ENCODE data around the gene GNAQ.
A peak's percentile ranks its signal among the peaks of the same experiment; 100 is the strongest.

GNAQ gene

GRCh38 chr9:77953590-77953989 lies 78.0 kb downstream of the GNAQ start:
- in situ Hi-C loops (cut with MboI; ENCODE audit: low pct_unique_long_range_greater_than_20kb, low sequenced_read_pairs) = no loop called here
- DNase-seq = no peak

DNA sequence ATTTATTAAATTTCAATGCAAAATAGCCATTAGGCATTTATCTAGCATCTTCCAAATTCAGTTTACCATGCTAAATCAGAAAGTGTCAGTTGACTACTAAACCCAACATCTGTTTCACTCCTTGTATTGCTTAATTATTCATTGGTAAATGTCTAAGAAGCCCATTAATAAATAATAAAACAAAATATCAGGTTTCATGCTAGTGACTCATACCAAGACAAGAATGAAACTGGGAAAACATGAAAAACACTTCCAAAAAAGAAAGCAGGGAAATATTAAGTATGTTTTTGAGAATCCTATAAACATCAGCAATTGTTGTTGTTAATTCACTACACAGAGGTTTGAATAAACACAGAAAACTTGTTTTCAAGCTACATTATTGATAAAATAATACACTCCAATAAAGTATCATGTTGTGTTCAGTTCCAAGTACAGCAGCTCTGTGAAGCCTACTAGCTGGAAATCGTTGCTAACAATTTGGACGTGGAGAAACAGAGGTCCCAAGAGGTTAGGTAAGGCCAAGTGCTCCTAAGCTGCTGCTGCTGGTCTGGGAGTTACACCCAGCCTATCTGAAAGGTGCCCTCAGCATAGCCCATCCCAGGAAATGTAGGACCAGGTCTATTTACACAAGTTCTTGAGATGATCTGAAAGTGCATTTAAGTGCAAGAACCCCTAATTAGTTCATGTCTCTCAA lies 78.8 kb downstream of the GNAQ start:
- DNase-seq = no peak
- in situ Hi-C loops (cut with MboI; ENCODE audit: low pct_unique_long_range_greater_than_20kb, low sequenced_read_pairs) = no loop called here

- in situ Hi-C loops (cut with MboI; ENCODE audit: low pct_unique_long_range_greater_than_20kb, low sequenced_read_pairs) = no loop called here
These were observed 80.2 kb downstream of the GNAQ start for GRCh38 chr9:77951369-77951768.

GRCh38 chr9:77949751-77950436 lies 81.7 kb downstream of the GNAQ start:
- in situ Hi-C loops (cut with MboI; ENCODE audit: low pct_unique_long_range_greater_than_20kb, low sequenced_read_pairs) = no loop called here

More at GRCh38 chr9:77951369-77951768, 80.2 kb downstream of the GNAQ start:
- no peak for DNase-seq

DNA sequence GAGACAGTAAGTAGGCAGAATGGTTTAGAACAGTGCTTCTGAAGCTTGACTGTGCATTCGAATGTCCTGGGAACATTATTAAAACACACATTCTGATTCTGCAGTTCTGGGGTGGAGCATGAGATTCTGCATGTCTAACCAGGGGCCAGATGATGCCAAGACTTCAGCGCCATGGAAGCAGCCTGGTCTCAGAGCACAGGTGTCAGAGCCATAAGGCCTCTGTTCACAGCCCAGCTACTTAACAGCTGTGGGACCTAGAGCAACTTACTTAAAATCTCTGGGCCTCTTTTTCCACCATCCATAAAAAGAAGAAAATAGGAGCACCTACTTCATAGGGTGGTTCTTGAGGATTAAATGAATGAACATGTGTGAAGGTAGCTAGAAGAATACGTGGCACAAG lies 84.0 kb downstream of the GNAQ start:
- in situ Hi-C loops (cut with MboI; ENCODE audit: low pct_unique_long_range_greater_than_20kb, low sequenced_read_pairs) = no loop called here
- DNase-seq = no peak

More at GRCh38 chr9:77949751-77950436, 81.7 kb downstream of the GNAQ start:
- DNase-seq = no peak

DNA sequence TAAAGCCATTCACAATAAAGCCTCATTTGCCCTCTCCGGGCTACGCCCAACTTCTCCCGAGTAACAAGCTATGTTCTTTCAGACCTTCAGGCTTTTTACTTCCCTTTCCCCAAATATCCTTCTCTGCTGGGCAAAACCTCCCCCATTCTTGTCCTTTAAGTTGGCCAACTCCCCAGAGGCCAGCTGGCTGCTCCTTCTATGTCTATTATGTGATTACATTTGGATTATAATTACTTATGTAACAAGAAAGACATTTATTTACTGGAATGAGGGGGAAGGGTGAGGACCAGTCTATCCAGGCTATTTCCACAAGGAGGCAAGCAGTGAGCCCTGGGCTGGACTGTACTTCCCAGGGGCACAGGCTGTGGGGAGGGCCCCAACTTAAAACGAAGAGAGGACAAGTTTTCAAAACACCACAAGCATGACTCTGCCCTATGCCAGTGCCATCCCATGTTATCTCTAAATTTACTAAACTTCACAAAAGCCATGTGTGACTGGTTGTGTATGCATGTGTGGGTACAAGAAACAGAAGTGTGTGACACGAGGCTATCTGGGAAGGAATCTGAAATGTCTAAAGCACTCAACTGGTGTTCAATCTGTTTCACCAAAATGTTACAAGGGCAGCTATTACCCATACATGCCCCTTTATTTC lies 84.5 kb downstream of the GNAQ start:
- in situ Hi-C loops (cut with MboI; ENCODE audit: low pct_unique_long_range_greater_than_20kb, low sequenced_read_pairs) = no loop called here

DNA sequence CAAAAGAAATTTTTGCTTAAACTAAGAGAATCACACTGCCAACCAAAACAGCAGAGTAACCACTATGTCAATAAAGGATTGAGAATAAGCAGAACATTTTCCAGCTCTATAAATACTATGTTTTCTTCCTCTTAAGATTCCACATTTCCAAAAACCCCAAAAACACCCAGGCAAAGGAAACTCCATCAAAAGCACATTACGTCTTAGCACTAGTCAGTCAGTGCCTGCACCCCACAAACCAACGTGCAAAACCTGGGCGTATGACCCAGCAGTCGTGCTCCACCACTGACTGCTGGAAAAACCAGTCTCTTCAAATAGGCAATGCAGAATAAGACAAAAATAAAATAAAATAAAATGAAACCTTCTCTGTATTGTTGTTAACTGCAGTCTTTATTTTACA lies 85.3 kb downstream of the GNAQ start:
- DNase-seq = no peak
- in situ Hi-C loops (cut with MboI; ENCODE audit: low pct_unique_long_range_greater_than_20kb, low sequenced_read_pairs) = no loop called here

More for the DNA sequence above, 84.5 kb downstream of the GNAQ start:
- DNase-seq = peak; percentile 49

DNA sequence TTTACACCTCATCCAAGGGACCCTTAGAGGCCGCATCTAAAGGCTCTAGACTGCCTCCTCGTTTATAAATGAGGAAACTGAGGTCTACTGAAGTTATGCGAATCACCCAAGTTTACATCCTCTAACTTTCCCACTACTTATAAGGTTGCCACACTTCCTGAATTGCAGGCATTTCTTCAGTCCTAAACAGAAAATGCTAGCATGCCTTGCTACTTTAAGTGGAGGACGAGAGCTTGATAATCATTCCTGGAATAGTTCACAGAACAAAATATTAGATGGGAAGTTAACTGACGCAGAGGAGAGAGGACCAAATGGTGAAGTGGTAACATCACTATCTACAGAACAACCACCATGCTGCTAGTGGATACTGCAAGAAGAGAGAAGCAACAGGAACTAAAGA lies 85.8 kb downstream of the GNAQ start:
- in situ Hi-C loops (cut with MboI; ENCODE audit: low pct_unique_long_range_greater_than_20kb, low sequenced_read_pairs) = no loop called here
- DNase-seq = peak; percentile 71

GRCh38 chr9:77944556-77945243 lies 86.9 kb downstream of the GNAQ start:
- in situ Hi-C loops (cut with MboI; ENCODE audit: low pct_unique_long_range_greater_than_20kb, low sequenced_read_pairs) = no loop called here
- peak; percentile 85 for DNase-seq

DNA sequence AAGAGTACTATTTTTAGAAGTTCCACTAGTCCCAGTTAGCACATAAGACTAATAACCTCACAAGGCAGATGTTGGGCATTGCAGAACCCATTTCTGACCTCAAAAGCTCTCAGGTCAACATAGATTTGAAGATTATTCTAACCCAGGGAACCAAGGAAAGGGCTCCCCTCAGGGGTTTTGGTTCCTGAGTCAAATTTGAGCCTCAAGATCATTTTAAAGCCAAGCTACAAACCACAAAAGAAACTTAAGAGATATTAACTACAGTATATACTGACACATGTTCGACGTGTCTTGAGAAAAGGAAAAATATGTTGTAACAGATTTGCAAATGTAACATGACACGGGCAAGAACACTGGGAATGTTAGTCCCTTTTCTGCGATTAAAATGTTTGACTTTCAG lies 88.6 kb downstream of the GNAQ start:
- DNase-seq = peak; percentile 58
- in situ Hi-C loops (cut with MboI; ENCODE audit: low pct_unique_long_range_greater_than_20kb, low sequenced_read_pairs) = no loop called here

DNA sequence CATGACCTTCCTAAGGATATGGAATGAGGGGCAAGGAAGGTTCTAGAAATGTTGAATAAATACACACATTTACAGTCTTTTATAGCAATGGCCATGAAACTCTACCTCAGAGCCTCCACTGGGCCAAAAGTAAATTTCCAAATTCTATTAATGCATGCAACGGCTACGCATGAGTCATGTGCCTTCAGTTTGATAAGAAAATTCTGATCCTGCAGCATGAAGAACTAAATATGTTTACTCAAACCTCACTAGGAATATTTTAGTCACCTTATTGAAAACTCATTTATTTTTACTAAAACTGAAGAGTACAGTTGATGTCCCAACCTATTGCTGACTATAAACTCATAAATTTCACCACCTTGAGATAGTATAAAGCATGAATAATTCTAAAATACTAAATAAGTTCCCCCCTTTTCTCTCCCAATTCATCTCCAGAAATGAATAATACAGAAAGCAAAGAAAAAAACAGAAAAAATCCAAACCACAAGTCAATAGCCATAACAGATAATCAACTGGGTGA lies 92.4 kb downstream of the GNAQ start:
- DNase-seq = no peak

DNA sequence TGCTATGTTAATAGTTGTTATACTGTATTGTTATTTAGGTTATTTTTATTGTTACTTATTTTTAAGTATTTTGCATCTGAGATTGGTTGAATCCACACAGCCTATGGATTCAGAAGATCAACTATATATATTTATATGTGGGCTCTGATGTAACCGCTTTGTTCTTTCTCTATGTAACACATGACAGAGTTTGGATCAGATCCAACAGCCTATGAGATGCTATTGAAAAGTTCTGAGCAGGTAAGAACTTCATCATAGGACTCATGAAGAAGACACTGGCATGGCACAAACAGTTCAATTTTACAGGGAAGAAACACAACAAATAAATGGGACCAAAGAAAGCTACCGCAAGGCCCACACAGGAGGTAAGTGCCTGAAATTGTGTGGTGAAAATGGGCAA lies 93.4 kb downstream of the GNAQ start:
- in situ Hi-C loops (cut with MboI; ENCODE audit: low pct_unique_long_range_greater_than_20kb, low sequenced_read_pairs) = no loop called here
- no peak for DNase-seq

More for the DNA sequence above, 92.4 kb downstream of the GNAQ start:
- in situ Hi-C loops (cut with MboI; ENCODE audit: low pct_unique_long_range_greater_than_20kb, low sequenced_read_pairs) = no loop called here

DNA sequence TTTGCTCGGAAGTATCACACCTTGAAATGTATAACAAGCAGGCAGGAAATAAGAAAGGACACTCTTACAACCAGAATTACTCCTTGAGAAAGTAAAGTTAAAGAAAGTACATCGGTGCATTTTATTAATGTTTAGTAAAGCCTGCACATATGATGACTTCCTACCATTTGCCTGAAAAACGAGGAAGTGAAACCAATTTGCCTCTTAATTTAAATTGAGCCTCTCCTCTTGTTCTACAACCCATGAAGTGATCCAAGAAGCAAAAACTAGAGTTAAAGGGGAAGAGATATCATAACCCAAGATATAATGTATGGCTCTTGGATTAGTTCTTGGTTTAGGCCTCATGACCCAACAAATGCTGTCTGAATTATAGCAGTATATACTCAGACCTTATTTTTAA lies 95.6 kb downstream of the GNAQ start:
- in situ Hi-C loops (cut with MboI; ENCODE audit: low pct_unique_long_range_greater_than_20kb, low sequenced_read_pairs) = no loop called here
- DNase-seq = peak; percentile 67

GRCh38 chr9:77935211-77935610 lies 96.4 kb downstream of the GNAQ start:
- DNase-seq = no peak
- in situ Hi-C loops (cut with MboI; ENCODE audit: low pct_unique_long_range_greater_than_20kb, low sequenced_read_pairs) = no loop called here

GRCh38 chr9:77933976-77934375 lies 97.6 kb downstream of the GNAQ start:
- DNase-seq = no peak
- in situ Hi-C loops (cut with MboI; ENCODE audit: low pct_unique_long_range_greater_than_20kb, low sequenced_read_pairs) = no loop called here

DNA sequence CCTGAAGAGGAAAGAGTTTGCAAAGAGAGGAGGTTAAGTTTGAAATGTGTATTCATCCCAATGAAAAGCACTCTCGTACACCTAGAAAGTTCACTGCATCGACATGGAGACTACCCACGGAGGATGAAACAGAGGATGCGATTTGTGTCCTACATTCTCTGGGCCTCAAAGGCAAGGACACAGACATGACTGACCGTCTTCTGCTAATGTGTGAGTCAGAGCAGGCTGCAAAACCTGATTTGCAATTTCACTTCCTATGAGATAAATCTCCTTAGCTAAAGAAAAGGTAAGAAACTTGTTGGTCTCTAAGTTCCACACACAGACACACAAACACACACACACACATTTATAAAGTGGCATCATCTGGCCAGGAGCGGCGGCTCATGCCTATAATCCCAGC lies 98.6 kb downstream of the GNAQ start:
- no peak for DNase-seq
- in situ Hi-C loops (cut with MboI; ENCODE audit: low pct_unique_long_range_greater_than_20kb, low sequenced_read_pairs) = no loop called here

DNA sequence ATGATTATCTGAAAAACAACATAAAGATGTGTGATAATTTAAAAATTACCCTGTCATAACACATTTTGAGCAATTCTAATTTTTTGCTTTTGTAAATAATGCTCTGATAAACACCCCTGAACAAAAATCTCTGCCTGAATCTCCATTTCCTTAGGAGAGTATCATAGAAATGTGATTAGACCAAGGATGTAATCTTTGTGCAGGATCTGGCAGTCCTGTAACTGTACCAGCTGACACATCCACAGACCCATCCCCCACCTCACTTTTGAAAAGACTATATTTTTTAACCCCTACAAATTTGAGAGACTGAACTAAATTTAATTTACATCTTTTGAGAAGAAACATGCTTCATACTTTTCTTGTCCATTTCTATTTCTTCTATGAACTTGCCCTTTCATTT lies 101.7 kb downstream of the GNAQ start:
- DNase-seq = no peak
- in situ Hi-C loops (cut with MboI; ENCODE audit: low pct_unique_long_range_greater_than_20kb, low sequenced_read_pairs) = no loop called here

DNA sequence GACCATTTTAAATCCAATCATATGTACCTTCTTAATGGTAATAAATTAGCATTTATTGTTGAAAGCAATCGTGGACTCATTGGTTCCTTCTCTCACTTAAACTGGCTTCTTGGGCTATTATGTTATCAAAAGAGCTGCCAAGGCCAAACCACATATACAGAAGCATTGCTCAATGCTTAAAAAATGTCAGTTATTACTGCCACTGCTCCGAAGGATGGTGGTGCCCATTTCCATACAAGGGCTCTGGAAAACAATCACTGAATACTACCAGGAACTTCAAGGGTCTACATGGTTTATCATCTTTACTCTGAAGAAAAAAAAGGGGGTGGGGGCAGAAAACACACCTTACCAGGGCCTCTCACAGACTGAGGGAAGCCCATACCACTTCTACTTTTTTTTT lies 104.3 kb downstream of the GNAQ start:
- in situ Hi-C loops (cut with MboI; ENCODE audit: low pct_unique_long_range_greater_than_20kb, low sequenced_read_pairs) = no loop called here
- DNase-seq = no peak

GRCh38 chr9:77926371-77926878 lies 105.2 kb downstream of the GNAQ start:
- in situ Hi-C loops (cut with MboI; ENCODE audit: low pct_unique_long_range_greater_than_20kb, low sequenced_read_pairs) = no loop called here
- no peak for DNase-seq
